AG09319 (cell line): ENCODE measurements around the gene PPP3CA.

Source experiments
- DNase-seq: peaks from one replicate; pipeline ENCODE4 v3.0.0-alpha.2; 2010; ENCODE audit warnings: low read depth; ENCODE audit errors: extremely low read depth
- TF ChIP-seq, protein P1 (sequence below): IDR thresholded peaks from 2 replicates; pipeline ENCODE4 v1.5.1; 2011; ENCODE audit warnings: low read depth, mild to moderate bottlenecking, inconsistent platforms, low read length, moderate library complexity

Gene PPP3CA

DNA sequence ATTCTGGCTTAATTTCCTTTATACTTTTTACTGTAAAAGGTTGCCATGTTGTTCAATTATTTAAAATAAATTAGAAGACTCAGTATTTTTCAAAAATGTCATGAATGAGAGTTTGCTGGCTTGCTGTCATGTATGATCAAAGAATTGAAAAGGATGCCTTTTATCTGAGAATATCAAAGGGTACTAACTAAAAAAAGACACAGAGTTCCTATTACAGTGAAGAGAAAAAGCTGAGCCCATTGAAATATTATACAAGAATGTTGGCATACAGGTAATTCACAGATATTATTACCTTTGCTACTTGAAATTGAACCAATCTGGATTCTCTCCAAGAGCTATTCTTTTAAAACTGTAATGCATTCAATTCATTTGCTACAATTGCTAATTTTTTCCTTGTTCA is 200.0 kb downstream of the PPP3CA start:
- no peak for DNase-seq
- TF ChIP-seq, protein P1, sequence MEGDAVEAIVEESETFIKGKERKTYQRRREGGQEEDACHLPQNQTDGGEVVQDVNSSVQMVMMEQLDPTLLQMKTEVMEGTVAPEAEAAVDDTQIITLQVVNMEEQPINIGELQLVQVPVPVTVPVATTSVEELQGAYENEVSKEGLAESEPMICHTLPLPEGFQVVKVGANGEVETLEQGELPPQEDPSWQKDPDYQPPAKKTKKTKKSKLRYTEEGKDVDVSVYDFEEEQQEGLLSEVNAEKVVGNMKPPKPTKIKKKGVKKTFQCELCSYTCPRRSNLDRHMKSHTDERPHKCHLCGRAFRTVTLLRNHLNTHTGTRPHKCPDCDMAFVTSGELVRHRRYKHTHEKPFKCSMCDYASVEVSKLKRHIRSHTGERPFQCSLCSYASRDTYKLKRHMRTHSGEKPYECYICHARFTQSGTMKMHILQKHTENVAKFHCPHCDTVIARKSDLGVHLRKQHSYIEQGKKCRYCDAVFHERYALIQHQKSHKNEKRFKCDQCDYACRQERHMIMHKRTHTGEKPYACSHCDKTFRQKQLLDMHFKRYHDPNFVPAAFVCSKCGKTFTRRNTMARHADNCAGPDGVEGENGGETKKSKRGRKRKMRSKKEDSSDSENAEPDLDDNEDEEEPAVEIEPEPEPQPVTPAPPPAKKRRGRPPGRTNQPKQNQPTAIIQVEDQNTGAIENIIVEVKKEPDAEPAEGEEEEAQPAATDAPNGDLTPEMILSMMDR: no peak

DNA sequence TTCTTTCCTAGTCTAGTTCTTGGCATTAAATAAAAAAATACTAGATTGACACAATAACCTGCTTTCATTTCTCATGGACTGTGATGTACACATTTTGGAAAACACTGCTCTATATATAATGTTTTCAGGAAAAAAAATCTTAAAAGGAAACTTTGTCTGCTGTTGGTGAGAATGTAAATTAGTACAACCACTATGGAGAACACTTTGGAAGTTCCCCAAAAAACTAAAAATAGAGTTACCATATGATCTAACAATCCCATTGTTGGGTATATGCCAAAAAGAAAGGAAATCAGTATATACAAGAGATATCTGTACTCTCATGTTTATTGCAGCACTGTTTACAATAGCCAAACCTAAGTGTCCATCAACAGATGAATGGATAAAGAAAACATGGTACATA is 202.3 kb downstream of the PPP3CA start:
- DNase-seq: no peak
- TF ChIP-seq, protein P1: no peak

DNA sequence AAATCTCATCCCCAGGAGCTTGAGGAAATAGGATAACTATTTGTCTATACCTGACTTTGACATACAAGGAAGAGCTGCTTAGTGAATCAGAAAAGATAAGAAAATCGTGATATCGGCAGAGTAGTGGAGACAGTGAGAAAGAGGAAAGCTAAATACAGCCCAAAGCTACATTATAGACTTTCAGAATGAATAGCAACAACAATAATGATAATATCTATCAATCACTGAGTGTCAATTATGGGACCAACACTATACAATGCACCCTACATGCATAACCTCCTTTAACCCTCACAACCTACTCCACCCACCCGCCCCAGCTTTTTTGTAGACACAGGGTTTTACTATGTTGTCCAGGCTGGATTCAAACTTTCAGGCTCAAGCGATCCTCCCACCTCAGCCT is 205.1 kb downstream of the PPP3CA start:
- DNase-seq: no peak
- TF ChIP-seq, protein P1: no peak

DNA sequence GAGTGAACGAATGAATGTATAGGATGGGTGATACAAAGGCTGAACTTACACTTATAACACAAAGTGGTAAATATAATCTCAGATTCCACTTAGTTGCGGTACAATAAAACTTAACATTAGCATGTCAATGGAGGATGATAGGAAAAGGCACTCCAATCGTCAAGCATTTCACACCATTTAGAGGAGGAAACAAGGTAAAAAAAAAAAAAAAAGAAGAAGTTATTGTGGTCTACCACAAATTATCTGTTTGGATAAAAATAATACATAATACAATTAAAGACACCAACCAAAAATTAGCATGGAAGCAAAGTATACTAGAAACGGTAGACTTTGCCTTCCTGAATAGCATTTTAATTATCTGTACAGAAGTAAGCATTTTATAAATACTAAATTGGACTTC is 205.5 kb downstream of the PPP3CA start:
- TF ChIP-seq, protein P1: no peak
- no peak for DNase-seq

DNA sequence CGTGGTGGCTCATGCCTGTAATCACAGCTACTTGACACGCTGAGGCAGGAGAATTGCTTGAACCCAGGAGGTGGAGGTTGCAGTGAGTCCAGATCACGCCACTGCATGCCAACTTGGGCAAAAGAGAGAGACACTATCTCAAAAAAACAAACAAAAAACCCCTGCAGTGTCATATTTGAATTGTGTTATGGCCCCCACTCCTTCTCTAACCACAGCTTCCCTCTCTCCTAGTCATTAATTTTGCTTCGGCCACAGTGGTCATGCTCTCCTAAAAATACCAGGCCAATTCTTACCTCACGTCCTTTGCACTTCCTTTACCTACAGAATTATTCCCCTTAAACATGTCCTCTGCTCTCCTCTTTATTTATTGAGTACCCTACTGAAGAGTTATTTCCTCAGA is 206.1 kb downstream of the PPP3CA start:
- no peak for DNase-seq

DNA sequence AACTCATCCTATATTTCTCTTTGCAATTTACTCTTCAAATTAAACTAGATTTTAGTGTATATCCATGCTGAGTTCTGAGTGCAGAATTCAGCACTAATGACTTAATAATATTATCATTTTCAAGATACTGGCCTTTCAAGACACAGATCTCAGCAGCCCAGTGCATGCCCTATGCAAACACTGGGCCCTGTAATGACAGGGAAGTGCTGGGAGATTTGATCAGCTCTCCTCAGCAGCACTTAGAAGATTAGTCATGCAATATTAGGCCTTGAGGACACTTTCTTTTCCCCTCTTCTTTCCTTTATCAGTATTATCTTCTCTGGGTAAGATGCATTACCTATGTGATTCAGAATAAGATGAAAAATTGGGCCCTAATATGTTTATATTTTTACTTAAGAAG is 207.1 kb downstream of the PPP3CA start:
- no peak for DNase-seq
- TF ChIP-seq, protein P1: no peak

More for the DNA sequence above, 206.1 kb downstream of the PPP3CA start:
- TF ChIP-seq, protein P1: no peak

DNA sequence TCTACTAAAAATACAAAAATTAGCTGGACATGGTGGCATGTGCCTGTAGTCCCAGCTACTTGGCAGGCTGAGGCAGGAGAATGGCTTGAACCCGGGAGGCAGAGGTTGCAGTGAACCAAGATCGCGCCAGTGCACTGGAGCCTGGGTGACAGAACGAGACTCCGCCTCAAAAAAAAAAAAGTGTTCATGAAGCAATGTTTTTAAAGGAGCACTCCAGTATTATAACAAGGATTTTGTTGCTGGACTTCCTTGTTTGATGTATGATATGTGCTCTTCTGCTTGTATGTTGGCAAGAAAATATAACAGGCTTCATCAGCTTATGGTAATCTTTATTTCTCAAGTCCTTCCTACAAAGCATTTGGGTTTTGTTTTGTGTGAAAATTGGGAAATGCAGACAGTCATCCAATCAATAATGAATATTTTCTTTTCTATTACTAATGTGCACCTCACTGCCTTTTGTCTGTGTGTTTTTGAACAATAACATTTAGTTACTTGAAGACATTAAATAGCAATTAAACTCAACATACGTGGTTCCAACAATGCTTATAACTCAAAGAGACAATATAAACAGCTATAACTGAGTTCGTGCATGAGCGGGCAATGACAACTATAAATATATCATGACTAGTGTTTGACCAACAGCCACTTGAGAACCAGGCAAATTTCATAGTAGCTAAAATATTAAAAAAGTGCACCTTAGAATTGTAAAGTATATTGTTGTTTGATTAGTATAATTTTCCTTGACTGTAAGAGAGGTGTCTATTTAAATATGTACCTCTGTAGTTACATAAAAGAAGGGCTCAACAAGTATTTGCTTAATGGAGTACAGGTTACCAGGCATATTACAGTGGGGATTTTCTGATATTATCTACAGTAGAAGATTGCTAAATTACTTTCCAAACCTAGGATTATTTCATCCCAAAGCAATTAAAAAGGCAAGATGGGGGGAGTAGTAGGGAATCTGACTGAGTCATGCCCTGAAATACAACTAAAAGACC is 210.7 kb downstream of the PPP3CA start:
- DNase-seq: no peak
- TF ChIP-seq, protein P1: no peak
